Fibroblast of lung (primary cell): Measurements from ENCODE around the gene ADCY9.

Experiments
- EZH2 ChIP-seq: IDR thresholded peaks from 2 replicates; pipeline ENCODE4 v1.5.1; 2012; ENCODE audit warnings: low read length, control low read depth, mild to moderate bottlenecking; ENCODE audit errors: missing control alignments
- TF ChIP-seq, protein P1 (sequence below), 2 donors: IDR thresholded peaks in 1 of 2; conservative IDR thresholded peaks in 1 of 2; 1 replicate in 1 of 2; 2 replicates in 1 of 2; pipeline ENCODE4 v1.5.1; 2011 to 2012; ENCODE audit warnings: low read length in 2 of 2, control low read depth in 1 of 2, inconsistent platforms in 1 of 2, low read depth in 1 of 2, mild to moderate bottlenecking in 1 of 2

DNA sequence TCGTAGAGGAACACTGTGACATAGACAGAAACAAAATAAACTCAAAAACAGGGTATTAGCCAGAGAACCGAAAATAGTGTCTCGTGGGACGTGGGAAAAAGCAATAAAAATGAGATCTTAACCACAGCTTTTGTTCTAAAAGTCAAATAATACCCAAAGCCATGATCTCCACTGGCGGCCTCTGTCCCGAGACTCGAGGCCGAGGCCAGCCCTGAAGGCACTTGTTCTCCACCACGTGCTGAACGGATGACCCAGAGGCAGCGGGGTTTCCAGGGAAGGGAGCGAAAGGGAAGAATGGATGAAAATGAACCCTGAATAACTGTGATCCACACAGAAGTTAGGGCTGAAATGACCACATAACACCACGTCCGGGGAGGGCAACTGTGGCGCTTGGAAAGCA is 150.9 kb downstream of the ADCY9 start:
- TF ChIP-seq, protein P1, sequence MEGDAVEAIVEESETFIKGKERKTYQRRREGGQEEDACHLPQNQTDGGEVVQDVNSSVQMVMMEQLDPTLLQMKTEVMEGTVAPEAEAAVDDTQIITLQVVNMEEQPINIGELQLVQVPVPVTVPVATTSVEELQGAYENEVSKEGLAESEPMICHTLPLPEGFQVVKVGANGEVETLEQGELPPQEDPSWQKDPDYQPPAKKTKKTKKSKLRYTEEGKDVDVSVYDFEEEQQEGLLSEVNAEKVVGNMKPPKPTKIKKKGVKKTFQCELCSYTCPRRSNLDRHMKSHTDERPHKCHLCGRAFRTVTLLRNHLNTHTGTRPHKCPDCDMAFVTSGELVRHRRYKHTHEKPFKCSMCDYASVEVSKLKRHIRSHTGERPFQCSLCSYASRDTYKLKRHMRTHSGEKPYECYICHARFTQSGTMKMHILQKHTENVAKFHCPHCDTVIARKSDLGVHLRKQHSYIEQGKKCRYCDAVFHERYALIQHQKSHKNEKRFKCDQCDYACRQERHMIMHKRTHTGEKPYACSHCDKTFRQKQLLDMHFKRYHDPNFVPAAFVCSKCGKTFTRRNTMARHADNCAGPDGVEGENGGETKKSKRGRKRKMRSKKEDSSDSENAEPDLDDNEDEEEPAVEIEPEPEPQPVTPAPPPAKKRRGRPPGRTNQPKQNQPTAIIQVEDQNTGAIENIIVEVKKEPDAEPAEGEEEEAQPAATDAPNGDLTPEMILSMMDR (conservative IDR thresholded peaks at IDR 0.05 in 1 of 2, IDR thresholded peaks at IDR 0.05 in 1 of 2; ENCODE audit: low read depth in 1 of 2, low read length in 2 of 2), result no peak
- TF ChIP-seq EZH2, result no peak
